ENCODE measurements around the gene GAB2. TPM values are rescaled to one million over a fixed set of nuclear protein-coding genes. Genes with fewer than 3 reads are reported as not detected.

GAB2 gene
- total and polyA plus RNA-seq, 9 donors: 30.9 to 64.6 (median 42.9) TPM

- Histone ChIP-seq H3K36me3 (no peaks in the 10 kb centered on the region), H3K27me3 (no peaks in the 10 kb centered on the region), H3K4me3 (no peak overlapping the region), H3K9me3 (no peaks in the 10 kb centered on the region), H3K4me1 (ENCODE audit: insufficient read depth) (no peaks in the 10 kb centered on the region), H3K27ac (no peak overlapping the region)
- DNase-seq: no peak
- intact Hi-C loops (cut with DNase I): no loop called here
- WGBS, 3 donors: 97 to 98% (median 97%) methylated on average over 5 of the region's 5 CpGs
- TF ChIP-seq POLR2A (IDR thresholded peaks at IDR 0.05) (no peak), EP300 (IDR thresholded peaks at IDR 0.05) (no peak)
Observed at GRCh38 chr11:78451371-78452150, 33.9 kb upstream of the GAB2 start.

- H3K9me3 ChIP-seq: no peaks in the 10 kb centered on the region
- TF ChIP-seq CTCF (IDR thresholded peaks at IDR 0.05) (no peak), EP300 (IDR thresholded peaks at IDR 0.05) (no peak), POLR2A (IDR thresholded peaks at IDR 0.05) (no peak)
- intact Hi-C loops (cut with DNase I): no loop called here
- H3K27ac ChIP-seq: no peak overlapping the region
- 89 to 94% (median 92%) methylated on average over 2 of the region's 2 CpGs for WGBS, 3 donors
- H3K36me3 ChIP-seq: no peaks in the 10 kb centered on the region
- no peaks in the 10 kb centered on the region for H3K4me1 ChIP-seq (ENCODE audit: insufficient read depth)
- DNase-seq: no peak
- no peaks in the 10 kb centered on the region for H3K27me3 ChIP-seq
- no peak overlapping the region for H3K4me3 ChIP-seq
Observed at GRCh38 chr11:78450866-78451265, 33.2 kb upstream of the GAB2 start.

GRCh38 chr11:78449866-78450265 is 32.2 kb upstream of the GAB2 start:
- intact Hi-C loops (cut with DNase I): no loop called here
- Histone ChIP-seq H3K9me3 (no peaks in the 10 kb centered on the region), H3K36me3 (no peaks in the 10 kb centered on the region), H3K27ac (no peak overlapping the region), H3K27me3 (no peaks in the 10 kb centered on the region), H3K4me3 (no peak overlapping the region), H3K4me1 (ENCODE audit: insufficient read depth) (no peaks in the 10 kb centered on the region)
- WGBS, 3 donors: 94 to 96% (median 94%) methylated on average over 4 of the region's 4 CpGs
- TF ChIP-seq POLR2A (IDR thresholded peaks at IDR 0.05) (no peak), EP300 (IDR thresholded peaks at IDR 0.05) (no peak), CTCF (IDR thresholded peaks at IDR 0.05) (no peak)
- no peak for DNase-seq

GRCh38 chr11:78446210-78446609 is 28.6 kb upstream of the GAB2 start:
- TF ChIP-seq CTCF (IDR thresholded peaks at IDR 0.05) (no peak), EP300 (IDR thresholded peaks at IDR 0.05) (no peak)
- H3K4me1 ChIP-seq (ENCODE audit: insufficient read depth): no peaks in the 10 kb centered on the region
- H3K4me3 ChIP-seq: no peak overlapping the region
- no peaks in the 10 kb centered on the region for H3K36me3 ChIP-seq
- no peaks in the 10 kb centered on the region for H3K27me3 ChIP-seq
- H3K27ac ChIP-seq: no peak overlapping the region
- intact Hi-C loops (cut with DNase I): no loop called here
- H3K9me3 ChIP-seq: no peaks in the 10 kb centered on the region
- DNase-seq: no peak

- TF ChIP-seq EP300 (IDR thresholded peaks at IDR 0.05): no peak
- no peak for TF ChIP-seq CTCF (IDR thresholded peaks at IDR 0.05)
- no peak for TF ChIP-seq POLR2A (IDR thresholded peaks at IDR 0.05)
- DNase-seq: no peak
- Histone ChIP-seq H3K4me3 (no peak overlapping the region), H3K9me3 (no peaks in the 10 kb centered on the region), H3K27me3 (no peaks in the 10 kb centered on the region), H3K36me3 (no peaks in the 10 kb centered on the region), H3K4me1 (ENCODE audit: insufficient read depth) (no peaks in the 10 kb centered on the region), H3K27ac (no peak overlapping the region)
- 82 to 86% (median 84%) methylated on average over 1 of the region's 1 CpG for WGBS, 3 donors
- intact Hi-C loops (cut with DNase I): no loop called here
Observed at GRCh38 chr11:78444726-78445125, 27.1 kb upstream of the GAB2 start.
